CD4-positive, alpha-beta T cell (primary cell): ENCODE results near the gene PTMS. TPM values are rescaled to one million over a fixed set of nuclear protein-coding genes. Genes with fewer than 3 reads are reported as not detected.

Experiments
- ATAC-seq: fragments of 200-7000 bp; cut with Tn5 transposase; one replicate; pipeline ENCODE4 v1.10.0; 2022; ENCODE audit warnings: mild to moderate bottlenecking; ENCODE audit not compliant: poor library complexity
- CTCF ChIA-PET: fragments of 350-600 bp; sonication (Branson Sonifier 250); formaldehyde crosslinking; loops from one replicate; lab custom pipeline; 2021; ENCODE audit warnings: antibody characterized with exemption, inconsistent platforms; lab: Charles Lee
- POLR2A ChIA-PET: fragments of 350-600 bp; sonication (Branson Sonifier 250); formaldehyde crosslinking; loops from one replicate; lab custom pipeline; 2021; ENCODE audit warnings: antibody characterized with exemption, inconsistent platforms; lab: Charles Lee
- DNase-seq, 14 experiments: peaks; one replicate each; pipeline ENCODE4 v3.0.0-alpha.2; 2013 to 2020; ENCODE audit warnings: mixed read lengths in 2 of 14
- H3K27ac ChIP-seq, 2 donors: one replicate each; pipeline versions ENCODE4 v1.5.1 to v1.7.0; 2013; ENCODE audit warnings: low read length in 2 of 2, low read depth in 1 of 2, mild to moderate bottlenecking in 1 of 2
- H3K27me3 ChIP-seq, 2 experiments: 1 replicate in 1 of 2; 2 replicates in 1 of 2; pipeline versions ENCODE4 v1.6.1 to v1.7.0; 2013; ENCODE audit warnings: low read length in 2 of 2, control low read depth in 1 of 2, mild to moderate bottlenecking in 1 of 2, moderate library complexity in 1 of 2; ENCODE audit not compliant: insufficient read depth in 2 of 2, control insufficient read depth in 1 of 2
- H3K36me3 ChIP-seq: one replicate; pipeline ENCODE4 v1.6.1; 2013; ENCODE audit warnings: low read length, control low read depth; ENCODE audit not compliant: insufficient read depth
- H3K4me1 ChIP-seq: one replicate; pipeline ENCODE4 v1.6.1; 2013; ENCODE audit warnings: low read length, control low read depth; ENCODE audit not compliant: insufficient read depth
- H3K4me3 ChIP-seq: one replicate; pipeline ENCODE4 v1.5.1; 2013; ENCODE audit warnings: mild to moderate bottlenecking, low read length, moderate library complexity
- H3K9me3 ChIP-seq, 2 experiments: 1 replicate in 1 of 2; 2 replicates in 1 of 2; pipeline versions ENCODE4 v1.6.1 to v1.7.0; 2013; ENCODE audit warnings: low read length in 2 of 2, mild to moderate bottlenecking in 2 of 2, control low read depth in 1 of 2, moderate library complexity in 1 of 2; ENCODE audit not compliant: control insufficient read depth in 1 of 2, insufficient read depth in 1 of 2
- H3K27ac Mint-ChIP-seq: one replicate; pipeline ENCODE4 v1.8.0; 2020; ENCODE audit warnings: mixed read lengths
- H3K27me3 Mint-ChIP-seq: one replicate; pipeline ENCODE4 v1.8.0; 2021; ENCODE audit warnings: mixed read lengths
- H3K36me3 Mint-ChIP-seq: one replicate; pipeline ENCODE4 v1.8.0; 2021; ENCODE audit warnings: low read depth, mixed read lengths
- H3K4me1 Mint-ChIP-seq: one replicate; pipeline ENCODE4 v1.8.0; 2021; ENCODE audit warnings: low read depth, mixed read lengths
- H3K4me3 Mint-ChIP-seq: one replicate; pipeline ENCODE4 v1.8.0; 2020; ENCODE audit warnings: mild to moderate bottlenecking, mixed read lengths
- H3K9me3 Mint-ChIP-seq: one replicate; pipeline ENCODE4 v1.8.0; 2020; ENCODE audit warnings: mixed read lengths
- intact Hi-C, 2 experiments: fragments of 100-400 bp; cut with DNase I in 1 of 2; cut with micrococcal nuclease in 1 of 2; formaldehyde crosslinking; loops; one replicate each; pipeline versions ENCODE4 v1.15.1 to v1.9.0; 2023 to 2025; cut with DNase I, micrococcal nuclease
- total RNA-seq, 174 experiments: library from RNA in 2 of 174; stranded (reverse) in 2 of 174; gene quantifications; one replicate each; pipeline ENCODE4 v1.2.3 and lab custom pipeline; 2021 to 2026
- TF ChIP-seq, protein P1 (sequence below): fragments of 200-600 bp; IDR thresholded peaks from one replicate; pipeline ENCODE4 v1.8.0; 2022; ENCODE audit warnings: antibody characterized with exemption, mild to moderate bottlenecking

PTMS gene
- total RNA-seq, 2 experiments from 2014 or later: 1.5 to 1.9 TPM

DNA sequence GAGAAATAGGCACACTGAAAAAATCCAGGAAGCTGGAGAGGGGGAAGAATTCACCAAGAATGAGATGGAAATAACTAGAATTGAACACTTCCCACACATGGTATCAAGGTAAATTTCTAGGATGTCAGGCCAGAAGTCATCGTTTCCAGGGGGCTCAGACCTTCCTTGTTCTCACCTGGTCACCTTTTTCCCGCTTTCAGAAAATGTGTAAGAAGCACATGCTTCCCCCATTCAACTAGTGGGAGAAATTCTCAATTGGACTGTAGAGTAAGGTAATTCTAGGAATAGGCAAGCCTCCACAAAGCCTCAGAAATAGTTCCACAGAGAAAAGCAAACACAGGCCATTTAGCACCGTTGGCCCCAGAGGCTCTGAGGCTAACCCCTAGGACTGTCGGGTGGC, 2.8 kb upstream of the PTMS start:
- Histone ChIP-seq H3K9me3 (no peaks in the 10 kb centered on the region), H3K27ac (no peak overlapping the region), H3K4me3 (no peak overlapping the region), H3K4me1 (peaks cover 34% of the 10 kb centered on the region), H3K27me3 (peaks cover 22 to 24% of the 10 kb centered on the region in 2 experiments), H3K36me3 (no peaks in the 10 kb centered on the region)
- ATAC-seq: no peak
- intact Hi-C loops: no loop called here
- Mint-ChIP-seq H3K27ac (no peak overlapping the region), H3K4me3 (no peak overlapping the region), H3K36me3 (no peaks in the 10 kb centered on the region), H3K9me3 (no peaks in the 10 kb centered on the region), H3K27me3 (peaks cover 38% of the 10 kb centered on the region), H3K4me1 (peaks cover 30% of the 10 kb centered on the region)
- TF ChIP-seq, protein P1, sequence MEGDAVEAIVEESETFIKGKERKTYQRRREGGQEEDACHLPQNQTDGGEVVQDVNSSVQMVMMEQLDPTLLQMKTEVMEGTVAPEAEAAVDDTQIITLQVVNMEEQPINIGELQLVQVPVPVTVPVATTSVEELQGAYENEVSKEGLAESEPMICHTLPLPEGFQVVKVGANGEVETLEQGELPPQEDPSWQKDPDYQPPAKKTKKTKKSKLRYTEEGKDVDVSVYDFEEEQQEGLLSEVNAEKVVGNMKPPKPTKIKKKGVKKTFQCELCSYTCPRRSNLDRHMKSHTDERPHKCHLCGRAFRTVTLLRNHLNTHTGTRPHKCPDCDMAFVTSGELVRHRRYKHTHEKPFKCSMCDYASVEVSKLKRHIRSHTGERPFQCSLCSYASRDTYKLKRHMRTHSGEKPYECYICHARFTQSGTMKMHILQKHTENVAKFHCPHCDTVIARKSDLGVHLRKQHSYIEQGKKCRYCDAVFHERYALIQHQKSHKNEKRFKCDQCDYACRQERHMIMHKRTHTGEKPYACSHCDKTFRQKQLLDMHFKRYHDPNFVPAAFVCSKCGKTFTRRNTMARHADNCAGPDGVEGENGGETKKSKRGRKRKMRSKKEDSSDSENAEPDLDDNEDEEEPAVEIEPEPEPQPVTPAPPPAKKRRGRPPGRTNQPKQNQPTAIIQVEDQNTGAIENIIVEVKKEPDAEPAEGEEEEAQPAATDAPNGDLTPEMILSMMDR: no peak
- ChIA-PET CTCF (interaction anchor here (1.0 kb wide), 2 partner anchors 9 to 15 kb away, joined by 3 read pairs; no protein-coding TSS in a partner anchor), POLR2A (interaction anchor here (0.8 kb wide), 1 partner anchor 11 kb away, joined by 3 read pairs; the partner anchor contains the start of gene MLF2)
- DNase-seq: no peak

DNA sequence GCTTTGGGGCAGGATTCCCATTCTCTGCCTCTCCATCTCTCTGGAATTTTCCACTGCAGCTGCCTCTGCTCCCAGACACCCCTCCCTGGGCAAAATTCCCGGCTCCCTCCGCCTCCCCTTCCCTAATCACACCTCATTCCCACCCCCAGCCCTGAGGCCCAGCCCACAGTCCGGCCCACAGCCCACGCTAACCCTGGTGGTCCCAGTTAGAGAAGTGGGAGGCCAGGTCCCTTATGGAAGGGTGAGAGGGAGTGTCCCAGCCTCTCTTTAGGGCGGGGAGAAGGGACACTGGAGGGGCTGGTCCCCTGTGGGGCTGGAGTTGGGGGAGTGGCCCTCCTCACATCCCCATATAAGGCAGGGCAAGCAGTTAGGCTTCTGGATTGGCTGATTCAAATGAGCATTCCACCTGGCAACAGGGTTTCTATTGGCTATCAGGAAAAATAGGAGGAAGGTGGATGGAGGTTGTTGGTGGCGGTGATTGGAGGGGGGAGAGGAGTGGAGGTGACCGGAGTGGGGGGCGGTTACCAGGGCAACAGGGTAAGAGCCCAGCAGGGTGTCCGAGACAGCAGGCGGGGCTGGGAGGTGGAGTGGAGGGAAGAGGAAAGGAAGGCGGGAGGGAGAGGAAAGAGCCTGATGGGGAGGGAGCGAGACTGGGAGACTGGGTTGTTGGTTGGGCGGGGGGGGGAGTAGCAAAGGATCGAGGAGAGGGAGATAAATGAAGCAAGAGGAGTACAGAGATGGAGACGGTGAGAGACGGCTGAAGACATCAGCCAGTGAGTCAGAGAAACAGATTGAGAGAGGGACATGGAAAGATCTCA, 1.9 kb upstream of the PTMS start:
- peaks cover 46% of the 10 kb centered on the region for H3K27me3 Mint-ChIP-seq
- Histone ChIP-seq H3K4me1 (peaks cover 34% of the 10 kb centered on the region), H3K9me3 (no peaks in the 10 kb centered on the region), H3K27me3 (peaks cover 22 to 31% of the 10 kb centered on the region in 2 experiments), H3K4me3 (peak overlapping the region; percentile 10), H3K36me3 (no peaks in the 10 kb centered on the region), H3K27ac (no peak overlapping the region)
- DNase-seq (peak in 7 of 14 experiments; percentile 25 to 82 (median 48)), ATAC-seq (peak; percentile 83)
- ChIA-PET POLR2A (interaction anchor here (0.8 to 2.8 kb wide), 3 partner anchors 11 to 28 kb away, joined by 3 to 20 read pairs (median 14); partner anchors contain the start of genes CD4 and MLF2), CTCF (interaction anchor here (1.0 to 3.2 kb wide), 3 partner anchors 10 to 14 kb away, joined by 3 to 27 read pairs (median 3); partner anchors contain the start of gene MLF2)
- H3K27ac Mint-ChIP-seq: no peak overlapping the region
- H3K4me3 Mint-ChIP-seq: peak overlapping the region; percentile 65
- H3K4me1 Mint-ChIP-seq: peaks cover 38% of the 10 kb centered on the region
- intact Hi-C loops: no loop called here
- TF ChIP-seq, protein P1: no peak
- no peaks in the 10 kb centered on the region for H3K9me3 Mint-ChIP-seq
- H3K36me3 Mint-ChIP-seq: no peaks in the 10 kb centered on the region

DNA sequence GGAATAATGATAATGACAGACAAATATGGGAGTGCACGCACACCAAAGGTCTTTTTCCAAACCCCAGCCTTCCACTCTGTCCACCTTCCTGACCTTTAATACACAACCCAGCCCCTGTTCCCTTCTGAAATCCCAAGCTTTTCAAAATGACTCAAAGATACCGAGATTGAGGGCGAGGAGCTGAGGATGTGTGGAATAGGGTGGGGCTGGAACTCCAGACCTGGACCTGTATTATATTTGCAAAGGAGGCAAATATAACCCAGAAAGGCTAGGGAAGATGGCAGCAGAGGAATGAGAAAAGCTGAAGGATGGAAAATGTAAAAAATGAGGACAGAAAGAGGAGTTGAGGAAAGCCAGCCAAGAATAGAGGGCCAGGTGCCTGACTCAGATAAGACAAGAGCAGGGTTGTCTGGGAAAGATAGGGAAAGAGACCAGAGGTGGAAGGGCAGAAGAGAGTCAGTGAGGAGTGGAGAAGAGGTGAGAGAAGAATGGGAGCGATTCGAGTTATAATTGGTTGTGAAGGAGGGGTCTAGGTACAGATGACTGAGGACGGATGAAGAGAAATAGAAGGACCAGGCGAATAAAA, 1.0 kb upstream of the PTMS start:
- no peak for DNase-seq
- Mint-ChIP-seq H3K27me3 (peaks cover 49% of the 10 kb centered on the region), H3K27ac (no peak overlapping the region), H3K4me3 (peak overlapping the region; percentile 85), H3K4me1 (peaks cover 41% of the 10 kb centered on the region), H3K9me3 (no peaks in the 10 kb centered on the region), H3K36me3 (no peaks in the 10 kb centered on the region)
- Histone ChIP-seq H3K4me1 (peaks cover 34% of the 10 kb centered on the region), H3K36me3 (no peaks in the 10 kb centered on the region), H3K4me3 (no peak overlapping the region), H3K27me3 (peaks cover 22 to 28% of the 10 kb centered on the region in 2 experiments), H3K9me3 (no peaks in the 10 kb centered on the region), H3K27ac (no peak overlapping the region)
- no peak for ATAC-seq
- TF ChIP-seq, protein P1: no peak
- intact Hi-C loops: no loop called here
- CTCF ChIA-PET: interaction anchor here (0.8 to 3.2 kb wide), 4 partner anchors 11 to 70 kb away, joined by 3 to 27 read pairs (median 9); partner anchors contain the start of genes CD4 and MLF2
- POLR2A ChIA-PET: interaction anchor here (1.0 to 2.8 kb wide), 6 partner anchors 12 to 45 kb away, joined by 3 to 20 read pairs (median 12); partner anchors contain the start of genes CD4, COPS7A and MLF2
